CD14-positive monocyte (primary cell): ENCODE data around the gene DZIP1. TPM values are rescaled to one million over a fixed set of nuclear protein-coding genes. Genes with fewer than 3 reads are reported as not detected.

ENCODE experiments used
- DNase-seq, 3 donors: peaks; one replicate each; pipeline ENCODE4 v3.0.0-alpha.2; 2011 to 2022
- H2AFZ ChIP-seq: 2 replicates; pipeline ENCODE4 v1.6.0; 2012; ENCODE audit warnings: mild to moderate bottlenecking, low read depth, low read length, inconsistent platforms; ENCODE audit not compliant: insufficient read depth, poor library complexity, severe bottlenecking
- H3K27ac ChIP-seq, 2 donors: 1 replicate in 1 of 2; 2 replicates in 1 of 2; pipeline ENCODE4 v1.5.1; 2012 to 2013; ENCODE audit warnings: low read length in 2 of 2, control low read depth in 1 of 2, inconsistent platforms in 1 of 2, low read depth in 1 of 2, mild to moderate bottlenecking in 1 of 2
- H3K27me3 ChIP-seq, 2 donors: one replicate each; pipeline versions ENCODE4 v1.6.0 to v1.6.1; 2011 to 2013; ENCODE audit warnings: low read length in 2 of 2; ENCODE audit not compliant: control insufficient read depth in 2 of 2, insufficient read depth in 2 of 2
- H3K36me3 ChIP-seq, 2 donors: replicated peaks in 1 of 2; 1 replicate in 1 of 2; 2 replicates in 1 of 2; pipeline versions ENCODE4 v1.5.1 to v1.6.1; 2012 to 2013; ENCODE audit warnings: low read length in 2 of 2, control low read depth in 1 of 2, inconsistent platforms in 1 of 2, mild to moderate bottlenecking in 1 of 2; ENCODE audit not compliant: insufficient read depth in 2 of 2, control insufficient read depth in 1 of 2
- H3K4me1 ChIP-seq, 2 donors: 1 replicate in 1 of 2; 2 replicates in 1 of 2; pipeline versions ENCODE4 v1.5.1 to v1.6.1; 2012 to 2013; ENCODE audit warnings: low read length in 2 of 2, control low read depth in 1 of 2, inconsistent platforms in 1 of 2, mild to moderate bottlenecking in 1 of 2, moderate library complexity in 1 of 2; ENCODE audit not compliant: insufficient read depth in 2 of 2, control insufficient read depth in 1 of 2
- H3K4me2 ChIP-seq: replicated peaks from 2 replicates; pipeline ENCODE3; 2012; ENCODE audit warnings: low read length, moderate library complexity, mild to moderate bottlenecking; ENCODE audit not compliant: poor library complexity, severe bottlenecking; ENCODE audit errors: extremely low read depth
- H3K4me3 ChIP-seq, 3 experiments: fragments of 200-600 bp in 1 of 3; sonication (generic) in 1 of 3; replicated peaks in 1 of 3; 1 replicate in 2 of 3; 2 replicates in 1 of 3; pipeline ENCODE4 v1.5.1; 2011 to 2013; ENCODE audit warnings: low read length in 3 of 3, mild to moderate bottlenecking in 3 of 3, control low read depth in 2 of 3, low read depth in 2 of 3, inconsistent platforms in 1 of 3, moderate library complexity in 1 of 3
- H3K79me2 ChIP-seq: 2 replicates; pipeline ENCODE4 v1.6.0; 2012; ENCODE audit warnings: mild to moderate bottlenecking, control low read depth, inconsistent platforms, low read length, moderate library complexity; ENCODE audit not compliant: insufficient read depth
- H3K9ac ChIP-seq: 2 replicates; pipeline ENCODE4 v1.6.0; 2017; ENCODE audit warnings: low read length, mild to moderate bottlenecking; ENCODE audit not compliant: insufficient read depth, poor library complexity, severe bottlenecking
- H3K9me3 ChIP-seq, 2 donors: replicated peaks in 1 of 2; 1 replicate in 1 of 2; 2 replicates in 1 of 2; pipeline versions ENCODE4 v1.5.1 to v1.6.1; 2012 to 2013; ENCODE audit warnings: low read length in 2 of 2, control low read depth in 1 of 2; ENCODE audit not compliant: control insufficient read depth in 1 of 2, insufficient read depth in 1 of 2
- H4K20me1 ChIP-seq: 2 replicates; pipeline ENCODE4 v1.6.0; 2012; ENCODE audit warnings: mild to moderate bottlenecking, low read length, control low read depth, moderate library complexity; ENCODE audit not compliant: insufficient read depth
- H3K27ac Mint-ChIP-seq, 7 donors: one replicate each; pipeline ENCODE4 v1.8.0; 2020; ENCODE audit warnings: mild to moderate bottlenecking in 7 of 7, mixed read lengths in 7 of 7, moderate library complexity in 6 of 7, inconsistent platforms in 2 of 7
- H3K27me3 Mint-ChIP-seq, 3 donors: one replicate each; pipeline ENCODE4 v1.8.0; 2021 to 2022; ENCODE audit warnings: low read depth in 3 of 3, mild to moderate bottlenecking in 3 of 3, mixed read lengths in 3 of 3, moderate library complexity in 3 of 3, inconsistent platforms in 1 of 3
- H3K36me3 Mint-ChIP-seq, 2 donors: one replicate each; pipeline ENCODE4 v1.8.0; 2020; ENCODE audit warnings: mixed read lengths in 2 of 2, inconsistent platforms in 1 of 2, mild to moderate bottlenecking in 1 of 2
- H3K4me1 Mint-ChIP-seq: one replicate; pipeline ENCODE4 v1.8.0; 2020; ENCODE audit warnings: mild to moderate bottlenecking, mixed read lengths
- H3K4me3 Mint-ChIP-seq, 2 donors: one replicate each; pipeline ENCODE4 v1.8.0; 2020; ENCODE audit warnings: mild to moderate bottlenecking in 2 of 2, mixed read lengths in 2 of 2, moderate library complexity in 1 of 2
- H3K9me3 Mint-ChIP-seq, 7 donors: one replicate each; pipeline ENCODE4 v1.8.0; 2020 to 2022; ENCODE audit warnings: mixed read lengths in 7 of 7, mild to moderate bottlenecking in 6 of 7, moderate library complexity in 6 of 7, inconsistent platforms in 2 of 7
- WGBS: methylation state at CpG from one replicate; pipeline ENCODE4 v1.1.5; 2013; ENCODE audit warnings: missing lambda C conversion rate; ENCODE audit not compliant: insufficient coverage; 5-methylcytosine and 5-hydroxymethylcytosine counted together
- intact Hi-C, 2 donors: fragments of 100-400 bp; cut with micrococcal nuclease; formaldehyde crosslinking; loops; one replicate each; pipeline versions ENCODE4 v1.15.0 to v1.15.1; 2023
- polyA plus RNA-seq, 3 donors: library from polyadenylated mRNA; depleted of rRNA in 1 of 3; unstranded in 2 of 3; stranded (reverse) in 1 of 3; fragments of 300-500 nt in 2 of 3; fragments of >200 nt in 1 of 3; fragmentation: Illumina TruSeq in 2 of 3; gene quantifications; 1 replicate in 2 of 3; 2 replicates in 1 of 3; pipeline ENCODE4 v1.2.3, GENCODE V29; 2012 to 2021
- TF ChIP-seq, protein P1 (sequence below): fragments of 200-600 bp; IDR thresholded peaks from one replicate; pipeline ENCODE4 v1.8.0; 2022; ENCODE audit warnings: antibody characterized with exemption, mild to moderate bottlenecking

DZIP1 gene
- polyA plus RNA-seq, 3 donors, result not detected

DNA sequence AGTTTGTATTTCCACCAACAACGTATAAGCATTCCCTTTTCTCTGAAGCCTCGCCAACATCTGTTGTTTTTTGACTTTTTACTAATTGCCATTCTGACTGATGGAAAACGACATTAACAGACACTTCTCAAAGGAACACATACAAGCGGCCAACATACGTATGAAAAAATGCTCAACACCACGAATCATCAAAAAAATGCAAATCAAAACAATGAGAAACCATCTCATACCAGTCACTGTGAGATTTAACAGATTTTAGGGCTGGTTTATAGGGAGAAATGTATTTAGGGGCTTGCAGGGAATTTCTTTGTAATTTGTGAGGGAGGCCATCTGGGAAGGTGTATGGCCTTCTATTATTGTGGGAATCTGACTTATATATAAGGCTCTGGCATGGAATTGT is 2.8 kb upstream of the DZIP1 start:
- Histone ChIP-seq H3K9me3 (no peaks in the 10 kb centered on the region), H3K4me3 (no peak overlapping the region), H3K27me3 (peaks cover 25 to 36% of the 10 kb centered on the region in 2 donors), H3K27ac (no peak overlapping the region), H3K9ac (no peak overlapping the region), H3K4me2 (no peak overlapping the region), H2AFZ (no peak overlapping the region), H4K20me1 (no peaks in the 10 kb centered on the region), H3K79me2 (no peaks in the 10 kb centered on the region), H3K4me1 (peaks cover 25 to 31% of the 10 kb centered on the region in 2 donors), H3K36me3 (no peaks in the 10 kb centered on the region)
- Mint-ChIP-seq H3K27ac (no peak overlapping the region), H3K27me3 (peaks cover 30 to 37% (median 32%) of the 10 kb centered on the region in 3 donors), H3K4me1 (peaks cover 26% of the 10 kb centered on the region), H3K4me3 (peak overlapping the region in 1 of 2 donors; percentile 40), H3K9me3 (peaks cover 0 to 10% (median 0%) of the 10 kb centered on the region in 7 donors), H3K36me3 (peaks cover 0 to 4% of the 10 kb centered on the region in 2 donors)
- no peak for DNase-seq
- TF ChIP-seq, protein P1, sequence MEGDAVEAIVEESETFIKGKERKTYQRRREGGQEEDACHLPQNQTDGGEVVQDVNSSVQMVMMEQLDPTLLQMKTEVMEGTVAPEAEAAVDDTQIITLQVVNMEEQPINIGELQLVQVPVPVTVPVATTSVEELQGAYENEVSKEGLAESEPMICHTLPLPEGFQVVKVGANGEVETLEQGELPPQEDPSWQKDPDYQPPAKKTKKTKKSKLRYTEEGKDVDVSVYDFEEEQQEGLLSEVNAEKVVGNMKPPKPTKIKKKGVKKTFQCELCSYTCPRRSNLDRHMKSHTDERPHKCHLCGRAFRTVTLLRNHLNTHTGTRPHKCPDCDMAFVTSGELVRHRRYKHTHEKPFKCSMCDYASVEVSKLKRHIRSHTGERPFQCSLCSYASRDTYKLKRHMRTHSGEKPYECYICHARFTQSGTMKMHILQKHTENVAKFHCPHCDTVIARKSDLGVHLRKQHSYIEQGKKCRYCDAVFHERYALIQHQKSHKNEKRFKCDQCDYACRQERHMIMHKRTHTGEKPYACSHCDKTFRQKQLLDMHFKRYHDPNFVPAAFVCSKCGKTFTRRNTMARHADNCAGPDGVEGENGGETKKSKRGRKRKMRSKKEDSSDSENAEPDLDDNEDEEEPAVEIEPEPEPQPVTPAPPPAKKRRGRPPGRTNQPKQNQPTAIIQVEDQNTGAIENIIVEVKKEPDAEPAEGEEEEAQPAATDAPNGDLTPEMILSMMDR, result no peak
- intact Hi-C loops, result no loop called here
- WGBS, result 100% methylated on average over 2 of the region's 6 CpGs

DNA sequence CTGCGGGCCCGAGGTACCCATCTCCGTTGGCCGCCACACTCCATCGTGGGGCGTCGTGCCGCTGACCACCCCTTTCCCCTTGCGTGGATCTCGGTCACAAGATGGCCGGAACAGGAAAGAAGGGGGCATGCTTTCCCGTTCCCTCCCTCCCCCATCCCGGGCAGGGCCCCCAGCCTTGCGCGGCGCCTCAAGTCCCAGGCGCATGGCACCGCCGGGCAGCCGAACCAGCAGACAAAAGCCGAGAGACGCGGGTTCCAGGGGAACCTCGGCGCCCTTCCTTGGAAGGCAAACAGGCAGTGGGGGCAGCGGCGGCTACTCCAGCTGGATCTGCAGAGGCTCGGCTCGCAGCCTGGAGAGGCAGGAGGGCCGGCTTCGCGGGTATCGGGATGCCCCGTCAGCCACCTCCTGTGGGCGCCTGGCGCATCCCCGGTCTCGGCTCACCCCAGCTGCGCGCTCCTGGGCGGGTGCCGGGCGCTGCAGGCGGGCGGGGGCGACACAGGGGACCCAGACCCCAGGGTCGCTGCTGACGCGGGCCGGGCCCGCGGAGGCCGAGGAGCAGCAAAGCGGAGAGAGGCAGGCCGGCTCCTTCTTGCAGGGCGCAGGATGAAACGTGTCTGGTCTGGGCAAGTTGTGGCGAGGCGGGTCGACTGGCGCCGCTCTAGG is 439 bp downstream of the DZIP1 start:
- Histone ChIP-seq H3K4me1 (peaks cover 19 to 24% of the 10 kb centered on the region in 2 donors), H3K27me3 (peaks cover 36 to 61% of the 10 kb centered on the region in 2 donors), H4K20me1 (no peaks in the 10 kb centered on the region), H3K4me3 (peak overlapping the region; percentile 23 to 71 (median 27)), H3K36me3 (no peaks in the 10 kb centered on the region), H2AFZ (peak overlapping the region; percentile 65), H3K27ac (no peak overlapping the region), H3K4me2 (peak overlapping the region; percentile 78), H3K79me2 (no peaks in the 10 kb centered on the region), H3K9me3 (peaks cover 0 to 6% of the 10 kb centered on the region in 2 donors), H3K9ac (no peak overlapping the region)
- DNase-seq, result no peak
- peaks cover 0 to 20% (median 3%) of the 10 kb centered on the region in 7 donors for H3K9me3 Mint-ChIP-seq
- intact Hi-C loops, result no loop called here
- TF ChIP-seq, protein P1, result no peak
- 2% methylated on average over 50 of the region's 62 CpGs for WGBS
- peaks cover 56 to 65% (median 59%) of the 10 kb centered on the region in 3 donors for H3K27me3 Mint-ChIP-seq
- H3K4me1 Mint-ChIP-seq, result peaks cover 20% of the 10 kb centered on the region
- H3K4me3 Mint-ChIP-seq, result peak overlapping the region; percentile 78 to 88
- H3K27ac Mint-ChIP-seq, result no peak overlapping the region
- H3K36me3 Mint-ChIP-seq, result peaks cover 0 to 8% of the 10 kb centered on the region in 2 donors
